NB4 (cell line): Measurements from ENCODE around the gene FAM174A.

Source experiments
- DNase-seq: peaks from one replicate; pipeline ENCODE4 v3.0.0; 2010; ENCODE audit warnings: low read depth
- H3K4me3 ChIP-seq: one replicate; pipeline ENCODE4 v1.5.1; 2011; ENCODE audit warnings: mild to moderate bottlenecking, low read depth, low read length, moderate library complexity
- MYC ChIP-seq: IDR thresholded peaks from 2 replicates; pipeline ENCODE4 v1.6.1; 2011; ENCODE audit warnings: low read depth, low read length
- POLR2A ChIP-seq: IDR thresholded peaks from 2 replicates; pipeline ENCODE4 v1.6.1; 2011; ENCODE audit warnings: mild to moderate bottlenecking; ENCODE audit not compliant: insufficient read length; ENCODE audit errors: extremely low read depth
- TF ChIP-seq, protein P1 (sequence below): IDR thresholded peaks from 2 replicates; pipeline ENCODE4 v1.6.1; 2011; ENCODE audit warnings: low read depth, low read length
- TF ChIP-seq, protein P2 (sequence below): IDR thresholded peaks from one replicate; pipeline ENCODE4 v1.5.1; 2012; ENCODE audit warnings: low read depth, low read length

Gene FAM174A

DNA sequence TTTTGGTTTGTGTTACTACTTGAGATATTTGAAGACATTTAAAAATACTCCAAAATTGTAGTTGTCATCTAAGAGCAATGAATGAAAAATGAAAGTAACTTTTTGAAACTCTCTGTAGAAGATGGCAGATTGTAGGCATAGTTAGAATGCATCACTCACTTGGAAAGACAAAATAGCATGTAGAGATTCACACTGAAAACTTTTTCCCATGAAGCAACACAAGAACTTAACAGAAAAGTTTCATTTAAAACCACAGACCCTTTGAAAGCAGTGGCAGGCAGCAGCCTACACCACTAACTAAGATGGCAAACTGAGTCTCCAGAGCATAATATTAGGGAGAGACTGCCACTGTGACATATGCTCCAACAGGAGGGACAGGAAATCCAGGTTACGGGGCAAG, 18.9 kb upstream of the FAM174A start:
- no peak for TF ChIP-seq POLR2A
- TF ChIP-seq, protein P1, sequence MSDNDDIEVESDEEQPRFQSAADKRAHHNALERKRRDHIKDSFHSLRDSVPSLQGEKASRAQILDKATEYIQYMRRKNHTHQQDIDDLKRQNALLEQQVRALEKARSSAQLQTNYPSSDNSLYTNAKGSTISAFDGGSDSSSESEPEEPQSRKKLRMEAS, result no peak
- no peak for TF ChIP-seq MYC
- TF ChIP-seq, protein P2, sequence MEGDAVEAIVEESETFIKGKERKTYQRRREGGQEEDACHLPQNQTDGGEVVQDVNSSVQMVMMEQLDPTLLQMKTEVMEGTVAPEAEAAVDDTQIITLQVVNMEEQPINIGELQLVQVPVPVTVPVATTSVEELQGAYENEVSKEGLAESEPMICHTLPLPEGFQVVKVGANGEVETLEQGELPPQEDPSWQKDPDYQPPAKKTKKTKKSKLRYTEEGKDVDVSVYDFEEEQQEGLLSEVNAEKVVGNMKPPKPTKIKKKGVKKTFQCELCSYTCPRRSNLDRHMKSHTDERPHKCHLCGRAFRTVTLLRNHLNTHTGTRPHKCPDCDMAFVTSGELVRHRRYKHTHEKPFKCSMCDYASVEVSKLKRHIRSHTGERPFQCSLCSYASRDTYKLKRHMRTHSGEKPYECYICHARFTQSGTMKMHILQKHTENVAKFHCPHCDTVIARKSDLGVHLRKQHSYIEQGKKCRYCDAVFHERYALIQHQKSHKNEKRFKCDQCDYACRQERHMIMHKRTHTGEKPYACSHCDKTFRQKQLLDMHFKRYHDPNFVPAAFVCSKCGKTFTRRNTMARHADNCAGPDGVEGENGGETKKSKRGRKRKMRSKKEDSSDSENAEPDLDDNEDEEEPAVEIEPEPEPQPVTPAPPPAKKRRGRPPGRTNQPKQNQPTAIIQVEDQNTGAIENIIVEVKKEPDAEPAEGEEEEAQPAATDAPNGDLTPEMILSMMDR, result no peak
- no peak for DNase-seq
- no peak overlapping the region for H3K4me3 ChIP-seq

DNA sequence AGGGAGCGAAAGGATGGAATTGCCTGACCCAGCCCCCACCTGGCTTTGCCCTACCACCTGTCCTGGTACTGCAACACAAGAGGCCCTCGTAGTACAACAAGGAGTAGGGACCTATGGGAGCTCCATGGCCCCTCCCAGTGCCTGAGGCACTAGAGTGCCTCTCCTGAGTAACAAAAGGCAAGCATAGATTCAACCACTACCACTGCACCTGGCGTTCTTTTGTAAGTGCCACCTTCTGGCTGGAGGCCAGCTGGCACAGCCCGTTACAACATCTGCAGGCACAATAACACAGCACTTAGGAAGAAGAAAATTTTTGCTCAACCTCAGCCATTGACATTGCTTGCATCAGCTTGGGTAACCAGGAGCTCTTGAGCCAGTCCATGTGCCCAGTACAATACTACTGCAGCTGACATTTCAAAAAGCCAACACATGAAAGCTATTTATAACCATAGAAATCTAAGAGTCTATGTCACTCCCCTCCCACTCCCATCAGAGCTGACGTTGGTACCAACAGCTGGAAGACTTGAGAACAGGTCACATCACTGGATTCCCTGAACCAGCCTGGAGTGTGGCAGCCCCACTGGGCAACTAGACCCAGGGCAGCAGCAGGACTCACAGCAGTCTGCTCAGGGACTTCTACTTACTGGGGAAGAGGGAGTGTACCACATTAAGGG, 17.7 kb upstream of the FAM174A start:
- TF ChIP-seq, protein P1, result no peak
- TF ChIP-seq, protein P2, result no peak
- TF ChIP-seq MYC (no peak), POLR2A (no peak)
- no peak for DNase-seq
- H3K4me3 ChIP-seq, result no peak overlapping the region

DNA sequence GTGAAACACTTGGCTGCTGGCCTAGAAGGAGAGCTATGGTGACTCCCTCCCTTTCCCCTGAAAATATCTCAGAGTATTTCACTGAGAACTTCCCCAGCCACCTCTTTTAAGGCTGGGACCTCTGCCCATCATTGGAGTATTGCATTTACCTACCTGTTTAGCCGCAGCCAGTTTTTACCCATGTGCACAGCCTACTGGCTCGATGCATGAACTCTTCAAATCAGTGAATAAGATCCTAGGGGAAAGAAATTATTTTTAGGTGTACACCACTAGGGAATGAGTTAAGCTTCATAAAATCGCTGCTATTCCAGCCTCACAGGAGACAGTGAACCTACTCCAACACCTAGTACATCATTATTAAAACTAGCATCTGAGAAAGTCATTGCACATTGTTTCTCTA, 16.8 kb upstream of the FAM174A start:
- H3K4me3 ChIP-seq, result no peak overlapping the region
- TF ChIP-seq, protein P1, result no peak
- TF ChIP-seq POLR2A (no peak), MYC (no peak)
- TF ChIP-seq, protein P2, result no peak
- no peak for DNase-seq

DNA sequence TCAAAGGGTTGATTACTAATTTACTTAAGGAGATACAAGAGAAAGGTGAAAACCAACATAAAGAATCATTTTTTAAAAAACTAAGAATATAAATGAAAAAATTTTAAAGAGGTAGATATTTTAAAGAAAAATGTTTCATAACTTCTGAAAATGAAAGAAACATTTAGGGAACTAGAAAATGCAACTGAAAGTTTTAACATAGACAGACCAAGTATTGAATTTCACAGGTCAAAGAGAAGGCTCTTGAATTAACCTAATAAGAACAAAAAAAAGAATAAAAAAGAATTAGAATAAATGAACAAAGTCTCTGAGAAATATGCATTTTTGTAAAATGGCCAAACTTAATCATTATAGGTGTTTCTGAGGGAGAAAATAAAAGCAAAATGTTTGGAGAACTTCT, 16.1 kb upstream of the FAM174A start:
- no peak overlapping the region for H3K4me3 ChIP-seq
- DNase-seq, result no peak
- TF ChIP-seq, protein P1, result no peak
- no peak for TF ChIP-seq POLR2A
- no peak for TF ChIP-seq MYC
- TF ChIP-seq, protein P2, result no peak

DNA sequence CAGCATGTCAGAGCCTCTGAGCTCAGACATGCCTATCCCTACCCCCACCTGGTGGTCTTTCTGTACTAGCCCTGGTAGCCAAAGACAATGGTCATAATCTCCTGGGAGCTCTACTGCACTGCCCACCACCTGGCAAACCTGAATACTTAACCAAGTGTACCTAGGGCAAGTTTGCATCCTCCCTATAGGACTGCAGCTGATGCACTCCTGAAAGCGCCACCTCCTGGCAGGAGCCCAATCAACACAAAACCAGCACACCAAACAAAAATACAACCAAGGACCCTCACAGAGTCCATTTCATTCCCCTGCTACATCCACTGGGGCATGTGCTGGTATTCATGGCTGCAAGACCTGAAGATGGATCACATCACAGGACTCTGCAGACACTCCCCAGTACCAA, 14.8 kb upstream of the FAM174A start:
- DNase-seq, result no peak
- TF ChIP-seq, protein P1, result no peak
- TF ChIP-seq, protein P2, result peak; percentile 30
- no peak overlapping the region for H3K4me3 ChIP-seq

DNA sequence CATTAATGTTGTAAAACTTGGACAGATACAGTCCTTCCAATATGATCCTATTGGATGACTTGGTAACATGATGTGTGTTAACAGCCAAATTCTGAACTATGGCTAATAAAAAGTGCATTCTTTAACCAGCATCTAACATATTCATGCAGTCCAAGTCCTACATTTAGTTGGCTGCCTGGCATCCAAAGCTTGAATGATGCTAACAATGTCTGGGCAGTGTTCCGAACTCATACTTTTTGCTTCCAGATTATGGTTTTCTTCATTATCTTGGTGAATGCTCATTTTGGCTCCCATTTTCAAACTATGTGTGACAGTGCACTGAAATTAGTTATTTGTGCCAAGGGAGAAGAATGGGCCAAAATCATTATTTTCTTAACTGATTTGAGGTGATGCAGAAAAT, 2.8 kb downstream of the FAM174A start:
- no peak overlapping the region for H3K4me3 ChIP-seq
- TF ChIP-seq MYC (no peak), POLR2A (no peak)
- no peak for DNase-seq
